NCI-H1048 (cell line): ENCODE measurements around the gene SLC5A12.
A peak's percentile ranks its signal among the peaks of the same experiment; 100 is the strongest.
"Not testable (repeated sequence)": the region's sequence is repeated elsewhere in the genome, so short reads cannot be mapped to it uniquely, and the experiment has no call there.

Experiments
- DNase-seq: peaks from one replicate; lab custom pipeline; 2025; lab: John Stamatoyannopoulos, UW

Gene SLC5A12

GRCh38 chr11:26655287-26655686 lies 66.6 kb downstream of the SLC5A12 start:
- no peak for DNase-seq

- DNase-seq: no peak
These were observed 69.9 kb downstream of the SLC5A12 start for GRCh38 chr11:26651916-26652315.

GRCh38 chr11:26649884-26650283 lies 72.0 kb downstream of the SLC5A12 start:
- peak; percentile 49 for DNase-seq

- not testable (repeated sequence) for DNase-seq
These were observed 78.5 kb downstream of the SLC5A12 start for GRCh38 chr11:26643314-26643713.

- no peak for DNase-seq
These were observed 89.1 kb downstream of the SLC5A12 start for GRCh38 chr11:26632691-26633159.

GRCh38 chr11:26626346-26626745 lies 95.5 kb downstream of the SLC5A12 start:
- DNase-seq: no peak

- DNase-seq: no peak
These were observed 98.7 kb downstream of the SLC5A12 start for GRCh38 chr11:26623076-26623659.

GRCh38 chr11:26622181-26622580 lies 99.7 kb downstream of the SLC5A12 start:
- no peak for DNase-seq

- DNase-seq: no peak
These were observed 100.7 kb downstream of the SLC5A12 start for GRCh38 chr11:26621132-26621531.

- DNase-seq: no peak
These were observed 101.4 kb downstream of the SLC5A12 start for GRCh38 chr11:26620282-26621045.

GRCh38 chr11:26618441-26618840 lies 103.4 kb downstream of the SLC5A12 start:
- no peak for DNase-seq
